ENCODE measurements around the gene ZSWIM8.
A peak's percentile ranks its signal among the peaks of the same experiment; 100 is the strongest.

Gene ZSWIM8

GRCh38 chr10:73839276-73839966 is 54.0 kb downstream of the ZSWIM8 start:
- DNase-seq (ENCODE audit: low spot score) (no peak), ATAC-seq (ENCODE audit: low read depth) (no peak)
- Histone ChIP-seq H3K4me1 (ENCODE audit: insufficient read depth, poor library complexity, severe bottlenecking) (no peaks in the 10 kb centered on the region), H3K36me3 (ENCODE audit: low read depth) (peaks cover 11% of the 10 kb centered on the region; the same call in 1 of the 2 replicates), H3K9me3 (ENCODE audit: severe bottlenecking) (no peaks in the 10 kb centered on the region), H3K4me3 (ENCODE audit: severe bottlenecking) (no peak overlapping the region), H3K27ac (ENCODE audit: poor library complexity, severe bottlenecking) (no peak overlapping the region), H3K27me3 (ENCODE audit: insufficient read depth, poor library complexity, severe bottlenecking) (no peaks in the 10 kb centered on the region)
- no peak for TF ChIP-seq CTCF (IDR thresholded peaks at IDR 0.05; ENCODE audit: poor library complexity, severe bottlenecking)

- ATAC-seq (ENCODE audit: low read depth) (peak; percentile 41; the same call in 2 of the 3 replicates), DNase-seq (ENCODE audit: low spot score) (no peak)
- Histone ChIP-seq H3K36me3 (ENCODE audit: low read depth) (peaks cover 11% of the 10 kb centered on the region; the same call in 1 of the 2 replicates), H3K4me1 (ENCODE audit: insufficient read depth, poor library complexity, severe bottlenecking) (no peaks in the 10 kb centered on the region), H3K27me3 (ENCODE audit: insufficient read depth, poor library complexity, severe bottlenecking) (no peaks in the 10 kb centered on the region), H3K27ac (ENCODE audit: poor library complexity, severe bottlenecking) (no peak overlapping the region), H3K9me3 (ENCODE audit: severe bottlenecking) (no peaks in the 10 kb centered on the region), H3K4me3 (ENCODE audit: severe bottlenecking) (no peak overlapping the region)
- no peak for TF ChIP-seq CTCF (IDR thresholded peaks at IDR 0.05; ENCODE audit: poor library complexity, severe bottlenecking)
Measured at GRCh38 chr10:73840056-73840402, 54.6 kb downstream of the ZSWIM8 start.

GRCh38 chr10:73840403-73841060 is 55.1 kb downstream of the ZSWIM8 start:
- Histone ChIP-seq H3K27me3 (ENCODE audit: insufficient read depth, poor library complexity, severe bottlenecking) (no peaks in the 10 kb centered on the region), H3K4me1 (ENCODE audit: insufficient read depth, poor library complexity, severe bottlenecking) (no peaks in the 10 kb centered on the region), H3K4me3 (ENCODE audit: severe bottlenecking) (no peak overlapping the region), H3K27ac (ENCODE audit: poor library complexity, severe bottlenecking) (no peak overlapping the region), H3K9me3 (ENCODE audit: severe bottlenecking) (no peaks in the 10 kb centered on the region), H3K36me3 (ENCODE audit: low read depth) (peaks cover 11% of the 10 kb centered on the region; the same call in 1 of the 2 replicates)
- DNase-seq (ENCODE audit: low spot score) (no peak), ATAC-seq (ENCODE audit: low read depth) (no peak)
- no peak for TF ChIP-seq CTCF (IDR thresholded peaks at IDR 0.05; ENCODE audit: poor library complexity, severe bottlenecking)

GRCh38 chr10:73841061-73841421 is 55.6 kb downstream of the ZSWIM8 start:
- H3K4me1 ChIP-seq (ENCODE audit: insufficient read depth, poor library complexity, severe bottlenecking): no peaks in the 10 kb centered on the region
- no peak for TF ChIP-seq CTCF (IDR thresholded peaks at IDR 0.05; ENCODE audit: poor library complexity, severe bottlenecking)
- H3K27ac ChIP-seq (ENCODE audit: poor library complexity, severe bottlenecking): no peak overlapping the region
- peaks cover 11% of the 10 kb centered on the region; the same call in 1 of the 2 replicates for H3K36me3 ChIP-seq (ENCODE audit: low read depth)
- DNase-seq (ENCODE audit: low spot score) (no peak), ATAC-seq (ENCODE audit: low read depth) (no peak)
- H3K4me3 ChIP-seq (ENCODE audit: severe bottlenecking): no peak overlapping the region
- H3K27me3 ChIP-seq (ENCODE audit: insufficient read depth, poor library complexity, severe bottlenecking): no peaks in the 10 kb centered on the region
- H3K9me3 ChIP-seq (ENCODE audit: severe bottlenecking): no peaks in the 10 kb centered on the region
